HFFc6 (cell line): ENCODE data around the gene KRT14. TPM values are rescaled to one million over a fixed set of nuclear protein-coding genes. Genes with fewer than 3 reads are reported as not detected.

ENCODE experiments used
- DNase-seq: peaks from one replicate; pipeline ENCODE4 v3.0.0-alpha.2; 2018
- H3K27ac Mint-ChIP-seq: 2 replicates; pipeline ENCODE4 v1.8.0; 2020; ENCODE audit warnings: mild to moderate bottlenecking, mixed read lengths
- H3K27me3 Mint-ChIP-seq: 2 replicates; pipeline ENCODE4 v1.8.0; 2021; ENCODE audit warnings: mild to moderate bottlenecking, moderate library complexity, mixed read lengths; ENCODE audit not compliant: insufficient read depth
- H3K36me3 Mint-ChIP-seq: 2 replicates; pipeline ENCODE4 v1.8.0; 2021; ENCODE audit warnings: low read depth, mixed read lengths
- H3K4me1 Mint-ChIP-seq: 2 replicates; pipeline ENCODE4 v1.8.0; 2020; ENCODE audit warnings: low read depth, mixed read lengths
- H3K4me3 Mint-ChIP-seq: 2 replicates; pipeline ENCODE4 v1.8.0; 2020; ENCODE audit warnings: mild to moderate bottlenecking, moderate library complexity, mixed read lengths
- H3K9me3 Mint-ChIP-seq: 2 replicates; pipeline ENCODE4 v1.8.0; 2020; ENCODE audit warnings: mild to moderate bottlenecking, mixed read lengths
- CTCF ChIP-seq: fragments of 200-600 bp; sonication (generic); IDR thresholded peaks from 2 replicates; pipeline ENCODE4 v1.5.0; 2021; ENCODE audit warnings: antibody characterized with exemption, mild to moderate bottlenecking
- long read RNA-seq: library from polyadenylated mRNA; unstranded; transcript quantifications from one replicate; pipeline ENCODE4 v2.0.0, GENCODE V29; 2019
- total RNA-seq, 6 experiments: library from RNA; stranded (reverse); fragmentation: NEBNext Ultra II Directional; extraction: Animal tissue kit (Norgen Biotek cat#: 25700); gene quantifications; 2 replicates in 1 of 6; 3 replicates in 5 of 6; pipeline ENCODE4 v1.2.3, GENCODE V29; 2021

The KRT14 gene
- total RNA-seq = 1 to 10 TPM in 4 of 6 experiments, under 1 TPM in 2; 0.14 to 2.0 (median 1.5) TPM
- long read RNA-seq = 0 reads

GRCh38 chr17:41586863-41587495 lies at the start of gene KRT14:
KRT14 (minus strand) TSS chr17:41586895; CDS start chr17:41586834, 61 bp downstream.
- Mint-ChIP-seq H3K36me3 (no peaks in the 10 kb centered on the region), H3K27ac (no peak within 1 kb of the TSS), H3K4me3 (no peak within 1 kb of the TSS), H3K4me1 (peaks cover 9% of the 10 kb centered on the region), H3K9me3 (no peaks in the 10 kb centered on the region), H3K27me3 (peaks cover 38% of the 10 kb centered on the region)
- no peak for DNase-seq
- no peak for TF ChIP-seq CTCF

GRCh38 chr17:41635121-41636097 lies 48.7 kb upstream of the KRT14 start:
- H3K36me3 Mint-ChIP-seq = no peaks in the 10 kb centered on the region
- DNase-seq = no peak
- no peak overlapping the region for H3K27ac Mint-ChIP-seq
- TF ChIP-seq CTCF = no peak
- peak overlapping the region; percentile 16 for H3K4me3 Mint-ChIP-seq
- H3K9me3 Mint-ChIP-seq = no peaks in the 10 kb centered on the region
- peaks cover 10% of the 10 kb centered on the region for H3K4me1 Mint-ChIP-seq
- peaks cover 8% of the 10 kb centered on the region; the same call in 1 of the 2 replicates for H3K27me3 Mint-ChIP-seq

- no peak for TF ChIP-seq CTCF
- H3K4me3 Mint-ChIP-seq = no peak overlapping the region; the same call in 1 of the 2 replicates
- H3K27ac Mint-ChIP-seq = no peak overlapping the region
- H3K27me3 Mint-ChIP-seq = peaks cover 7% of the 10 kb centered on the region; the same call in 1 of the 2 replicates
- no peak for DNase-seq
- no peaks in the 10 kb centered on the region for H3K36me3 Mint-ChIP-seq
- peaks cover 10% of the 10 kb centered on the region for H3K4me1 Mint-ChIP-seq
- no peaks in the 10 kb centered on the region for H3K9me3 Mint-ChIP-seq
These were observed 47.9 kb upstream of the KRT14 start for GRCh38 chr17:41634639-41635038.

GRCh38 chr17:41633556-41634199 lies 47.0 kb upstream of the KRT14 start:
- H3K4me1 Mint-ChIP-seq = peaks cover 10% of the 10 kb centered on the region
- H3K27me3 Mint-ChIP-seq = peaks cover 9% of the 10 kb centered on the region; the same call in 1 of the 2 replicates
- TF ChIP-seq CTCF = no peak
- DNase-seq = no peak
- no peak overlapping the region for H3K27ac Mint-ChIP-seq
- H3K36me3 Mint-ChIP-seq = no peaks in the 10 kb centered on the region
- no peaks in the 10 kb centered on the region for H3K9me3 Mint-ChIP-seq
- no peak overlapping the region for H3K4me3 Mint-ChIP-seq

- H3K36me3 Mint-ChIP-seq = no peaks in the 10 kb centered on the region
- no peaks in the 10 kb centered on the region for H3K9me3 Mint-ChIP-seq
- H3K27me3 Mint-ChIP-seq = peaks cover 8% of the 10 kb centered on the region
- no peak overlapping the region for H3K4me3 Mint-ChIP-seq
- no peak for TF ChIP-seq CTCF
- peaks cover 10% of the 10 kb centered on the region for H3K4me1 Mint-ChIP-seq
- DNase-seq = no peak
- no peak overlapping the region for H3K27ac Mint-ChIP-seq
These were observed 45.9 kb upstream of the KRT14 start for GRCh38 chr17:41632482-41633105.
